NK-92 treated with Interleukin-12 subunit alpha and Interleukin-12 subunit beta, amount 100 ng/mL, for 24 hours (cell line): ENCODE data around the gene LIMK2.
"Not testable (repeated sequence)": the region's sequence is repeated elsewhere in the genome, so short reads cannot be mapped to it uniquely, and the experiment has no call there.

ENCODE experiments used
- DNase-seq: peaks from one replicate; lab custom pipeline; 2025; lab: John Stamatoyannopoulos, UW

The LIMK2 gene

DNA sequence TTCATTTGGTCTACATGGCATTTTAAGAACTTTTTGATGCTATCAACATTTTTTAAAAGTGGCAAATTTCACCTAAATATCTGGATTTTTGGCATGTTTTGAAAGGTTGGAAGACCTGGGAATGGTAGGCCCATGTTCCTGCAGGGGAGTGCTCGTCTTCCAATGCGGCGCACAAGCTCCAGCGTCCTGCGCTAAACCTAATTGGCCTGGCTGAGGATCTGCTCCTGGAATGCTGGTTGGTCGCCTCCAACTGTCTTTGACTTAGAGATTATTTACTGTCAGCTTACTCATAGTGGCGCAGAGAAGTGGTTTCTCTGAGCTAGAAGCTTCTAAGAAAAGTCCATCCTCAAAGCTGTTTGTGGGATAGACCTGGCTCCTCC, 626 bp upstream of the LIMK2 start:
- no peak for DNase-seq

DNA sequence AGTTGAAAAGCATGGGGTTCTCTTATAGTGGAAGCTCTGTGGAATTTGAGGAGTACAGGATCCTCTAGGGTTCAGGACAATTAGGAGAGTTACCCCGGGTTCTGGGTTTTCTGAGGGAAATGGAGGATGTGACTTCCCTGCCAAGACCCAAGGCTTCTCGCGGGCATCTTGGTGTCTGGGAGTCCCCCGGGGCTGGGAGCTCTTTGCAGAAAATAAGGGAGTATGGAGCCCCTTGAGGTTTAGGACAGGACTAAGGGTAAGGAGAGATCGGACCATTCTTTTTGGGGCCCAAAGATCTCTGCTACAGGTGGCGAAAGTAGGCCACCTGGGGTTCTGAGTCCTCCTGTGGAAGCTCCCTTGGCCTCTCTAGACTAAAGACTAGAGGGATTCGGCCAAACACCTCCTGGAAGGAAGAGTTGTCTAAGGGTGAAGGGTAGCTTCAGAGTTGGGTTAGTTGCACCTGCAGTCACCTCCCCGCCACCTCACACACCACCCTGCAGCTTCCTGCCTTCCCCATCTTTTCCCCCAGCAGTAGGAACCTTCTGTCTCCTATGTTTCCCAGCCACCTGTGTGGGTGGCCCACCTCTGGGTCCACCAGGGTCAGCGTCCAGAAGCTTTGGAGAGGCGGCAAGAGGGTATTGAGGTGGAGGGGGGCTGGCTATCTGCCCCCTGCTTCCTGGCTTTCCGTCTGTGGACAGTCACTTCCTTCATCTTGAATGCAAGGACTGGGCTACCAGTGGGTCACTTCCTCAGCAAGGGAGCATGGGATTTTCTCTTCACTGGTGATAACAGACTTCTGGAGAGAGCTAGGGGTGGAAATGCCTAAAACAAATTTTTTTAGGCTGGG, 908 bp downstream of the LIMK2 start:
- no peak for DNase-seq

DNA sequence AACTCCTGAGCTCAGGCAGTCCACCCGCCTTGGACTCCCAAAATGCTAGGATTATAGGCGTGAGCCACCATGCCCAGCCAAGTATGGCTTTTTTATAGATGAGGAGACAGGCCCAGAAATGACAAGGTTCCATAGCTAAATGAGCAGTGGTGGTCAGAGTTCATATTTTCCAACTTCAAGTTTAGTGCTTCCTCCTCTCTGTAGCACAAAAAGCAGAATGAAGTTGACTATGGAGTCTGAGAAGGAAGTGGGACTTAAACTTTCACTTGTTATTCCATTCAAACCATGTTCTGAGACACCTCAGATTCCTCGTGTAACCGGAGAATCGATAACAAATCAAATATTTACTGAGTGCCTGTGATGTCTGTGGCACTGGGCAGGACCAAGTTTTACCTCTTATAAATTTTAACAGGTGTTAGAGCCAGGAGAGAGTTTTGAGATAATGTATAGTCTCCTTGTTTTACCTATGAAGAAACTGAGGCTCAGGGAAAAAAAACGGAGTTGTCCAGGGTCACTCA, 3.0 kb downstream of the LIMK2 start:
- DNase-seq, result no peak

DNA sequence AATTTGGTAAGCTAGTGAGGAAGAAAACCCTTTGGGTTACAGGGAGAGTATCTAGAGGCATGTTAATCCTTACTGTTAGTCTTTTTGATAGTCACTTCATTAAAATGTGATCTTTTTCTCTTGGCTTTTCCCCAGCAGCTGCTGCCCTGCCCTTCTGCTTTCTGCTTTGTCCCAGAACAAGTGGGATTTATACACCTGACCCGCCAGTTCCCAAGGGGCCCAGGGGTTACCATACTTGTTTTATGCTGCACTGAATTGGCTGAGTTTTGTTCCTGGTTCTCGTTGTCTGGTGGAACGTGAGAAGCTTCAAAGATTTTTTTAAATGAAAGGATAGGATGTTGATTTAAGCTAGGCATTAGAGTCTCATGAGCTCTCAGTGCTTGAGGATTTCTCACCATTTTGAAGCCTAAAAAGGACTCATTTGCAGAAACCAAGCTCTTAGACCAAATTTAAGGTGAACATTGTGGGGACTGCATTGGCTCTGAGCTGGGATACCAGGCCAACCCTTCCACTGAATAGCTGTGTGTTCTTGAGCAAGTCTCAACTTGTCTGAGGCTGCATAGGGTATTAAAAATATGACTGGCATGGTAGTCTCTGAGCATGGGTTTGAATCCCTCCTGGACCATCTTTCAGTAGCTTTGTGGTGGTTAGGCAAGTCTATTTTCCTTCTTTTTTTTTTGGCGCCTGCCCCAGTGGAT, 6.6 kb downstream of the LIMK2 start:
- no peak for DNase-seq

DNA sequence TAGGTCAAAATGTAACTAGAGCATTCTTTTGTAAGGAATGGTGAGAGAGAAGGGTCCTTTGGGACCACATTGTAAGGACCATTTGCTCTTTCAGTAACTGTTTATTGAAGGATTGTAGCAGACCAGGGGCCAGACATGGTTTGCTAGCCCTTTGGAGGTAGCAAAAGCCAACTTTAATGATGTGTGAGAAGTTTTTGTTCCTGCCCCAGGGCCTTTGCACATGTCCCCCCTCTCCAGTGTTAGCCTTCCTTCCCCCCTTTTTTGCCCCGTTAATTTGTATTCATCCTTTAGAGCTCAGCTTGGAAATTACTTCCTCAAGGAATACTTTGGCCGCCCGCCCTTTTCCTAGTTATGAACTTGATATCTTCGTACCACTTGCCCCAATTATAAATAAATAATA, 9.0 kb downstream of the LIMK2 start:
- no peak for DNase-seq

DNA sequence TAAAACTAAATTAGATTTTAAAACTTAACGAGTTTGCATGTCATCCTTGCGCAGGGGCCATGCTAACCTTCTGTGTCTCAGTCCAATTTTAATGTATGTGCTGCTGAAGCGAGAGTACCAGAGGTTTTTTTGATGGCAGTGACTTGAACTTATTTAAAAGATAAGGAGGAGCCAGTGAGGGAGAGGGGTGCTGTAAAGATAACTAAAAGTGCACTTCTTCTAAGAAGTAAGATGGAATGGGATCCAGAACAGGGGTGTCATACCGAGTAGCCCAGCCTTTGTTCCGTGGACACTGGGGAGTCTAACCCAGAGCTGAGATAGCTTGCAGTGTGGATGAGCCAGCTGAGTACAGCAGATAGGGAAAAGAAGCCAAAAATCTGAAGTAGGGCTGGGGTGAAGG, 10.6 kb downstream of the LIMK2 start:
- no peak for DNase-seq

DNA sequence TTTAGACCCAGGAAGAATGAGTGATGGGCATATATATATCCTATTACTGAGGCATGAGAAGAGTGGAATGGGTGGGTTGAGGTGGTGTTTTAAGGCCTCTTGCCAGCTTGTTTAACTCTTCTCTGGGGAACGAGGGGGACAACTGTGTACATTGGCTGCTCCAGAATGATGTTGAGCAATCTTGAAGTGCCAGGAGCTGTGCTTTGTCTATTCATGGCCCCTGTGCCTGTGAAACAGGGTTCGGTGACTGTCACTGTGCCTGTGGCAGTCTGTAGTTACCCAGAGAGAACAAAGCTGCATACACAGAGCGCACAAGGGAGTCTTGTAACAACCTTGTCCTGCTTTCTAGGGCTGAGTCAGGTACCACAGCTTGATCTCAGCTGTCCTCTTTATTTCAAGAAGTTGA, 11.7 kb downstream of the LIMK2 start:
- no peak for DNase-seq

DNA sequence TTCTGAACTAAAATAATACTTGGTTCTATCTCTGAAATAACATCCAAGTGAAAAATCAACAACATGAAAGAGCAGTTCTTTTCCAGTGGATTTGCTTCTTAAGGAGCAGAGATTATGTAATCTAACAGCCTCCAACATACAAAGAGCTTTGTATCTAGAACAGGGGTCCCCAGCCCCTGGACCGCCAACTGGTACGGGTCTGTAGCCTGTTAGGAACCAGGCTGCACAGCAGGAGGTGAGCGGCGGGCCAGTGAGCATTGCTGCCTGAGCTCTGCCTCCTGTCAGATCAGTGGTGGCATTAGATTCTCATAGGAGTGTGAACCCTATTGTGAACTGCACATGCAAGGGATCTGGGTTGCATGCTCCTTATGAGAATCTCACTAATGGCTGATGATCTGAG, 12.6 kb downstream of the LIMK2 start:
- DNase-seq, result not testable (repeated sequence)

DNA sequence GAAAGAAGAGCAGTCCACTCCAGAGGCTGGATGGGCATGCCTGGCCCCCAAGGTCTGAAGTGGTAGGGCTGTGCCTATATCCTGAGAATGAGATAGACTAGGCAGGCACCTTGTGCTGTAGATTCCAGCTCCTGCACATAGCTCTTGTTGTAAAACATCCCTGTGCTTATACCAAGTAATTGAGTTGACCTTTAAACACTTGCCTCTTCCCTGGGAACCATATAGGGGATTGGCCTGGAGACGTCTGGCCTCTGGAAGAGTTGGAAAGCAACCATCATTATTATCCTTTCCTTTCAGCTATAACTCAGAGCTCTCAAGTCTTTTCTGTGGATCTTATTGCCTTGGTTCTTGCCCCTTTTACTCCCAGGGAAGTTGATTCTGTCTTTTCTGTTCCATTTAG, 15.1 kb downstream of the LIMK2 start:
- no peak for DNase-seq

DNA sequence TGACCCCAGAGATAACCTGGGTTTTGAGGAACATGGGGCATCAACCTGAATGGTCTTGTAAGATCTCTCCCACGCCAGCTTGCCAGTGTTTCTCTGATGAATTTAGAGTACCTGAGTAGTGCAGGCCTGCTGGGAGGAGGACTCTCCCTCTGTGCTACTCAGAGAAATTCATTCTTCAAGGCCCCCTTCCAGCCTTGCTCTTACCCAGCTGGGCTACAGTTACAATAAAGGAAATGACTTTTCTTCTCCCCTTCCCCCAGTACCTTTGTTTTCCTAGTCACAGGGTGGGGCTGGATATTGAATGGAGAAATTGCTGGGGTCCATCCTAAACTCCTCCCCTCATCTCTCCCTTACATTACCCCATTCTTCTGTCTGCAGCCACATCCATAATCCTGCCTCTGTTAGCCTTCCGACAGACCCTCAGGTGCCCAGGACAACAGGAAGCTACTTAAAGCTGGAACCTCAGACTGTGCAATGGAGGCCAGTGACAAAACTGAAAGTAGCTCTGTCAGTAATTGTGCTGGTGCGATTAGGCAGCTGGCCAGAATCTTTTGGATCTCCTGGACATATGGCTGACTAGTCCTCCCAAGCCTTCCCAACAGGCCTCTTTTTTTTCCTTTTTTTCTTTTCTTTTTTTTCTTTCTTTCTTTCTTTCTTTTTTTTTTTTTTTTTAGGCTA, 17.4 kb downstream of the LIMK2 start:
- no peak for DNase-seq

DNA sequence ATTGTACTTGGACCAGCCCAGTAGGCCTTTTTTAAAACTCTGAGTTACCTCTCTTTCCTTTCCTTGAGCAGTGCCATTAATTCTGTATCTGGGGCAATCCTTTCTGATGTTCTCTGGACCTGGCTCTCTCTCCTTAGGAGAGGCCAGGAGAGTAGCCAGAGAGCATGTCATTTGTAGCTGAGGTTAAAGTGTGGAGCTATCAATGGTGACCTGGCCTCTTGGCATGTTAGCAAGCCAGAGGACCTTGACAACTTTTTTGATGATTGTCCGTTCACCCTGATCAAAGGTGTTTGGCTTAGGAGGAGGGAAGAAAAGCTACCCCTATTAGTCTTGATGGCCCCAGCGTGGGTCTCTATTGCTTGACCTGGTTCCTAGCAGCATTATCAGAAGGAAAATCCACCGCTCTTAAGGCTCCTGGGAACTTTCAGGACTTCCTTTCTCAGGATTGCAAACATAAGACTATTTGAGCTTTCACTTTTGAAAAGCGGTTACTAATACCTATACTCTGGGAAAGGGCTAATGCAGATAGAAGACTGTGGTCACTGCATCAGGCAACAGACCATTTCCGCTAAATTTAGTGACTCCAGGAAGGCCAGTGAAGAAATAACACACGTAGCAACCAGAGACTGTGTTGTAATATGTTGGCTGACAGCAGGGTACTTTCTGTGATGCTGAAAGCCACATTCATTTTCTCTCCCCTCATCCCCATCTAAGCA, 18.2 kb downstream of the LIMK2 start:
- DNase-seq, result peak; percentile 24

DNA sequence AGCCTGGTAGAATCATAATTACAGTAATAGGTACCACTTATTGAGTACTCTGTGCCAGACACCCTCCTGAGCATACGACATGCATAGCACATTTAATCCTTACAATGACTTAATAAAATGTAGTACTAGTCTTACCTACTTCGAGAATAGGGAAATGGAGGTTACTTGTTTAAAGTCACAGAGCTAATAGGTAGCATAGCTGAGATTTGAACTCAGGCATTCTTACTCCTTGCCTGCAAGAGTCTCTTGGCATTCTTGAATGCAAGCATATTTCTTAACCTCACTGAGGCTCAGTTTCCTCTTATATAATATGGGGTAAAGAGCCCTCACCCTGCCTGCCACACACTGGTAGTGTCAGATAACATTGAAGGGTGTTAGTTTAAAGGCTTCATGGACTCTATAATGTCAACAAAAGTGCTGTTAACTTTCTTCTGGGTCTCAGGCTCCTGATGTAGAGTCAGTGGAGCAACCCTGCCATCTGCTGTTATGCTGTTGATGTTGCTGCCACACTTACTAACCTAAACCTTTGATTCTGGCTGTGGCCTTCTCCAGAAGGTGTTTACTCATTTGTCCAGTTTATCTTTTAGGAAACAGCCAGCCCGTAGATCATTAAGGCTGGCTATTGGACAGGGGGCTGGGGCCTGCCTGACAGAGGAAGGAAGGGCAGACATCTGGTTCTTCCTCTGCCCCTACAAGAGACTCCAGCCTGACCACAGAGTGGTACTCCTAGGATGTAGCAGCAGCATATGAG, 18.9 kb downstream of the LIMK2 start:
- peak; percentile 31 for DNase-seq

DNA sequence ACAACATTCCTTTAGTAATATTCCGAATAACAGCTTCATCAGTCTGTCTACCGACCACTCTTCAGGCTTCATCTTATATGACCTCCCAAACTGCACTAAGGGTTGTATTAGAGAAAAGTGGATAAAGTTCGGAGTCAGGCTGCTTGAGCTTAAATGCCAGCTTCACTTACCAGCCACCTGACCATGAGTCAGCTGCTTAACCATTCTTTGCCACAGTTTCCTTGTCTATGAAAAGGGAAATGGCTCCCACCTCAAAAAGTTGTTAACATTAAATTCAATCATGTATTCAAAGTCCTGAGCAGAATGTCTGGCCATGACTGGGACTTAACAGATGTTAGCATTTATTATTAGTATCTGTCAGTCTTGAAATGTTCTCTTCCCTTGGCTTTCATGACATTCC, 20.9 kb downstream of the LIMK2 start:
- DNase-seq, result no peak

DNA sequence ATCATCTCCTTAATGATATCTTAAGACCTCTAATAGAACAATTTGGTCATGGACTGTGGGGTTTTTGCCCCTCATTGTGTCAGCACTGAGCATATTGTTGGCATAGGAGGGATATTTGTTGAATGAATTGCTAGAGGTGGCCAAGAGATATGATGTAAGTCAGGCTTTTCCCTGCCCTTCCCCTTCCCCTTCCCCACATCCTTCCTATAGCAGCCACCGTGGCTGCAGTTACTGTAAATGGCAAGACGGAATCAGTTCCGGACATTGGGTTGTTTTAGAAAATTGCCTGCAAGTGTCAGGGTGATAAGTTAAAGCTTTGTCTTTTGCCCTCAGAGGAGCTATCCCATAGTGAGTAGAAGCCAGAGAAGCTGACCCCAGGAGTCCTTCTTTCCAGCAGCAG, 23.0 kb downstream of the LIMK2 start:
- no peak for DNase-seq

DNA sequence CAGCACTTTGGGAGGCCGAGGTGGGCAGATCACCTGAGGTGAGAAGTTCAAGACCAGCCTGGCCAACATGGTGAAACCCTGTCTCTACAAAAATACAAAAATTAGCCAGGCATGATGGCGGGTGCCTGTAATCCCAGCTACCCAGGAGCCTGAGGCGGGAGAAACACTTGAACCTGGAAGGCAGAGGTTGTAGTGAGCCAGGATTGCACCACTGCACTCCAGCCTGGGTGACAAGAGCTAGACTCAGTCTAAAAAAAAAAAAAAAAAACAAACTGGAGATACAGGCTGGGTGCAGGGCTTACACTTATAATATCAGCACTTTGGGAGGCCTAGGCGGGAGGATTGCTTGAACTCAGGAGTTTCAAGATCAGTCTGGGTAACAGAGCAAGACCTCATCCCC, 23.9 kb downstream of the LIMK2 start:
- not testable (repeated sequence) for DNase-seq

DNA sequence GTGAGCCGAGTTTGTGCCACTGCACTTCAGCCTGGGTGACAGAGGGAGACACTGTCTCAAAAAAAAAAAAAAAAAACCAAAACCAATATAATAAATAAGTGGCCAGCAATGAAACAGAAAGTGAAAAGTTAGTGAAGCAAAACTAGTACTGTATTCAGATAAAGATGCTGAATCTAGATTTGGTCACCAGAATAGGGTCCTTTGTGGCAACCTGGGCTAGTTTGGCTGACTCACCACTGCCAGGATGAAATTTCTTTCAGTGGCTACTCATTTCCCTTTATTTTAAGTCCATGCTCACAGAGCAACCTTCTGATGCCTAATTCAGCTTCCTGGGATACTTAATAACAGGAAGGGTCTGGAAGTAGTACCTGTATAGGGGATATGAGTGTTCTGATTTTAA, 26.0 kb downstream of the LIMK2 start:
- no peak for DNase-seq

DNA sequence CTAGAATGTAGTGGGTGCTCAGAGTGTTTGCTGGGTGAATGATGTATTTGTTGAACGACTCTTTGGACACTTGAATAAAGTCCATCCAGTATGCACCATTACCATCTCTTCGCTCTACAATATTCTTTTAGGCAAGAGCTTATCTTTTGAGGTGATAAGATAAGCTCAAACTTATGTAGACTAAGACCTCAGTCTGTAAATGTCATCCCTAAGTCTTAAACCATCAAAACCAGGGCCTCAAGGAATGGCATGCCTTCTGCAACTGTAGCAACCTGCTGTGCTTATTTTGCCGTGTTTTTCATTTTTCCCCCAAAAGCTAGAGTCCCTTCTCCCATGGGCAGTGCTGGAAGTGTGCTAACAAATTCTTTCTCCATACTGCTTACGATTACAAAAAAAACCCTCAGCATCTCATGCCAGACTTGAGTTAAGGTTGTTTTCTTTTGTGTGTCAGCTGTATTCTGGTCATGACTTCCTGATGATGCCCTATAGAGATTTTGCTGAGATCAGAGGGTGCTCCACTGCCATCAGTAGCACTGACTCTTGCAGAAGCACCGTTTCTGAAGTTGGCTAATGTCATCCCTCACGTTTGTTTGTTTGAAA, 27.8 kb downstream of the LIMK2 start:
- DNase-seq, result no peak

DNA sequence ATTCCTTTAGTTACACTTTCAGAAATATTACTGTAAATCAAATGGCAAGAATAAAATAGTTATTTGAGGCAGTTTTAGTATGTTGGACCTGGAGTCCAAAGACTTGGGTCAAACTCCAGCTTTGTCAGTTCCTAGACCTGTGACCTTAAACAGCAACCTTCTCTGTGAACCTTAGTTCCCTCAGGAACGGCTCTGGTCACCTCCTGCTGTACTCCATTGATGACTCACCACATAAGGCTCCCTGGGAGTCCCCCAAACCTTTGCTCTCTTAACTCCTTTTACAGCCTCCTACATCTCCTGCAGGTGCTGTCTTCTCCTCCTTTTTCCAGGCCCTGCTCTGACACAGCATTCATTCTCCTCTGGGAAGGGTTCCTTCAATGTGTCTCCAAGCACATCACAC, 29.1 kb downstream of the LIMK2 start:
- no peak for DNase-seq

DNA sequence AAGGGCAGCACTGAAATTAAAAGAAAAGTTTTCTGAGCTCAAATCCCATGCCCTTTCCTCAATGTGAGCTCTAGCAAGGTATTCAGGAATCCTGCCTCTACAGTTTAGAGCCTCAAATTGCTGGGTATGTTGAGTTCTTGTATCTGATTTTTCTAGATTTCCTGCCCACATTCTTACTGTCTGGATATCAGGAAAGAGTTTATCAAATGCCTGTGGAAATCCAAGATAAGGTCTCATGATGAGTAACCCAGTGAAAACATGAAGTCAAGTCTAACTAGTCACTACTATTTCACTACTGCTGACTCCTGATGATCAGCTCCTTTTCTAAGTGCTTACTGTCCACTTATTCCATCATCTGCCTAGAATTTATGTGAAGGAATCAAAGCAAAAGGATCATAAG, 29.8 kb downstream of the LIMK2 start:
- DNase-seq, result no peak

DNA sequence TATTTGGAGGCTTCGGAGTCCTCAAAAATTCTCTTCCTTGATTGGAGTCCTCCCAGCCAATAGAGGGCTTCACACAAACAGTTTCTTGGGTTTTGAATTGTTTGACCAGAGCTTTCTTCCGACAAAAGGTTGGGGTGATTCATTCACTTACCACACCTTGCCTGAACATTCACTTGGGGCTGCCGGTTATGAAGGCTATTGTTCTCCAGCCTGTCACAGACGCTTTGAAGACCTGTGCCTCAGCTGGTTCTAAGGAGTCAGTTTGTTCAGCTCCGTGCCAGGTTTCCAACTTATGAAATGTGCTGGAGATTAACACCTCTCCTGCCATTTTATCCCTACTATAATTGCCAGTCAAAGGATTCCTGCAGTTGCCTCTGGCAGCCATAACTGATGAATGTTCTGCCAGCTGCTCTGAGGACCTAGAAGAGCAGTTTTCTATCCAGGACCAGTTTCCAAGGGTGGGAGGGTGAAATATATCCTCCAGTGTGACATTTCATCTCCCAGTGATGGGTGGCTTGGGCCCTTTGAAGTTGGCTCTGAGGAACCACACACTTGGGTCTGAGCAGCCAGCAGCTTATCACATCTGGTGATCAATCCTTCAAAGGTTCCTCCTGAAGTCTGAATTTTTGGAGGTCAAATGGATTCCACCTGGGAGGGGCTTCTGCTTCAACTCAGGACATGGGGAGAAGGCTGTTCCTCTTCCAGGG, 31.4 kb downstream of the LIMK2 start:
- DNase-seq, result no peak
